ELF-1 (cell line): ENCODE measurements around the gene MAP6.

Source experiments
- DNase-seq: peaks from one replicate; pipeline ENCODE4 v3.0.0-alpha.2; 2016; ENCODE audit warnings: low read depth, low spot score

Gene MAP6

GRCh38 chr11:75667255-75667830 lies 1.5 kb downstream of the MAP6 start:
- DNase-seq = peak; percentile 38

DNA sequence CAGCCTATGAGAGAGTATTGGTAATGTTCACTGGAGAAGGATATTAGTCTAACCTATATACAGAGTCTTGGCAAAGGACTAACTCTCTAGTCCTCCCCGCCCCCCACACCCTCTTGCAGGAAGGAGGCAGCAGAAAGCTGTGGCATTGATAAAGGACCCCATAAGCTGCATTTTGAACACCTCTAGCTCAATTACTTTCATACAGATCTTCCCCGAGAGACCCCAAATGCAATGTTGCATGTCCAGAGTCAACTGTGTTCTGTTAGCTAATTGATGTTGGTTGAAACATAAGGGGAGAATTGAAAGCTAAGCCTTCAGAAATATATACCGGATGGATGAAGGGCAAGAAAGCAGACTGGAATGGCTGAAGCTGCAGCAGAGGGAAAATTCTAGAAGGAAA lies 2.8 kb downstream of the MAP6 start:
- no peak for DNase-seq

DNA sequence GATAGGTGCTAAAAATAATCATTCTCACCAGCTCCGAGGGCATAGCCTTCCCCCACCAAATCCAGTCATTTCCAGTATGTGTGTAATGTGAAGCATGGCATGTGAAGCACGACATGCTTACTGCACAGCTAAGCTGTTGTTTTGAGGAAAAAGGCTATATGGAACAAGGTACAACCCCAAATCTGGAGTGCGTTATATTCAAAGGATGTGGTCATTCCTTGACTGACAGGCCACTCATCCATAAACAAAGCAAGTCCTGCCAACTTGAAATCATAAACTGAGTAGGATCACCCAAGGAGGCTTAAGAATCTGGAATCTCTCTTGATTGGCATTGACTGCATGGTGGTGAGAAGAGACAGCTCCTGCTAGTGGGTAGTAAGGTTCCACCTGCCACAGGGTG lies 3.7 kb downstream of the MAP6 start:
- DNase-seq = no peak

- no peak for DNase-seq
Observed at GRCh38 chr11:75664389-75664788, 4.4 kb downstream of the MAP6 start.

DNA sequence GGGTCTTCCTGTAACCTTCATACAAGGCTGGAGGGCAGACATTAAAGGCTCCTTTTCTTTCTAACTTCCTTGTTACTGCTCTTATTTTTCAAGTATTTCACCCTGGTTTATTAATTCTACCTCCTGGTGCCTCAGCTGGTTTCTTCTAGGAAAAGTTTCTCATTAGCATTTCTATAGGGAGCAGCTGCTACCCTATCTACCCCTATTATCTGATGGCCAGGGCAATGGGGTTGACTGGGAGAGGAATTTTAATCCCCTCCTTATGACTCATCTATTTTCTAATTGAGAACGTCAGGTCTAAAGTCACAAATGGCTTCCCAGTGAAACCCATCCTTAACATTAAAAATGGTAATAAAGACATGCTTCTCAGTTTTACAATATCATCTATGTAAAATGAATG lies 5.0 kb downstream of the MAP6 start:
- no peak for DNase-seq

DNA sequence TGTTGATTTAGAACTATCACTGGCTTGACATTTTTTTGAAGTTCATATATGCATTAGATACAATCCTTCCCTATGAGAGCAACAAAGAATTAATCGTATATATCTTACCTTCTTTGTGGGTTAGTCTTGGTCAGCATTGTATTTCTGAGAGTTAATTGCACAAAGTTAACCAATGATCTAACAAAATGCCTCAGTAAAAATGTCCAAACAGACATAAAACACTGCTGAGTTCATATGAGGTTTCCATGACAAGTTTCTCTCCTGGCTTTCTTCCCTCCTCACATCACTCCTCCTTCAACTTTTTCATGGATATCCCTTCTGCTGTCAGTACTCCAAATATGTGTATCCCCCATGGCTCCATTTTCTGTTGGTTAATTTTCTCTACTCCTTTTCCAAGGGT lies 9.0 kb downstream of the MAP6 start:
- no peak for DNase-seq

- peak; percentile 34 for DNase-seq
Observed at GRCh38 chr11:75656044-75656727, 12.7 kb downstream of the MAP6 start.

- DNase-seq = no peak
Observed at GRCh38 chr11:75655605-75656004, 13.2 kb downstream of the MAP6 start.

DNA sequence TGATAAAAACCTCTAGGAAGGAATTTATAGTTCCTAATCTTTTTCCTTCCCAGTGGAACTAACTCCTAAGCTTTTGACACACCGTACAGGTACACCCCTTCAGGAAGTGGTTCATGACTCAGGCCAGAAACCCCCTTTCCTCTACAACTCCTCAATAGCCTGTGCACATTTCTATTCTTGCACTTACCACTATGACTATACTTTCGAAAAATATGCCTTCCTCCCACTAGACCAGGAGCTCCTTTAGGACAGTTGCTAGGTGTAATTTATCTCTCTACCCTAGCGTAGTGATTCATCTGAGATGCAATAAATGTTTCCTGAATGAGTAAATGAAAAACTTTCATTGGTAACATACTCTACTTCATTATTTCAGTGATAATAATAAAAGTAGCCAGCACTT lies 14.5 kb downstream of the MAP6 start:
- no peak for DNase-seq

DNA sequence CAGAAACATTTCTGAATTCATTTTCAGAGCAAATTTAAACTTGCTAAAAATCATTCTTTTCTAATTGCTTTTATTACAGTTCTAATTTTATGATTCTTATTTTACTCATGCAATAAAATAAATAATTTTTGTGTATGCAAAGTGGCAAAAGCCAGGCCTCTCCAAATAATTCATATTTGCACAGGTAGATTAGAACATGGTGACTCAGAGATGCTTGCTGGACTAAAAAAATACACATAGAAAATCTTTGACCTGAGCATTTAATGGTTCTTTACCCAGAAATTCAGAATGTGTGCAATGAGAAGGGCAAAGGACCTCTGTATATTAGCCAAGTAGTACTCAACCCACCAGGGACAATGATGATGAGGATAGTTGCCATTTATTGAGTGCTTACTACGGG lies 15.3 kb downstream of the MAP6 start:
- DNase-seq = no peak

GRCh38 chr11:75652936-75653335 lies 15.9 kb downstream of the MAP6 start:
- DNase-seq = no peak

- DNase-seq = no peak
Observed at GRCh38 chr11:75651218-75651617, 17.6 kb downstream of the MAP6 start.

DNA sequence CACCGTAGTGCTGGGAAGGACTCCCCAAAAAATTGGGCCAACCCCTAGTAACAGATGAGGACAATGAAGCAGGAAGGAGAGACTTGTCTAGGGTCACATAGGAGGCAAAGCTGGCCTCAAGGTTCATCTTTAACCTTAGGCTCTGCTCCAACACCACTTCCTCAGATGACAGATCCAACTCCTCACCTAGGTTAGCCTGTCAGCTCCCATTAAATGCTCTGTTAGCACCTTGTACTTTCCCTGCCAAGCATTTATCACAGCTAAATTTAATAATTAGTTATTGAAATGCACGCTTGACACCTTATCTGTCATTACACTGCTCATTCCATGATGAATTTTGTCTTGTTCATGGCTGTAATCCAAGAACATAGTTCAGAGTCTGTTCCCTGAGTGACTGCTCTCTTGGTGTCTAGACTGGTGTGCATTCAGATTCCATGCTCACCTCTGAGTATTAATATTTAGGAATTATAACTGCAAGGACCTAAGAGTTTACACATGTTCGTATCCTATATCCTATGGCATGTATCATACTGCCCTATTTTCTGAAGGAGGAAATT lies 18.6 kb downstream of the MAP6 start:
- no peak for DNase-seq

DNA sequence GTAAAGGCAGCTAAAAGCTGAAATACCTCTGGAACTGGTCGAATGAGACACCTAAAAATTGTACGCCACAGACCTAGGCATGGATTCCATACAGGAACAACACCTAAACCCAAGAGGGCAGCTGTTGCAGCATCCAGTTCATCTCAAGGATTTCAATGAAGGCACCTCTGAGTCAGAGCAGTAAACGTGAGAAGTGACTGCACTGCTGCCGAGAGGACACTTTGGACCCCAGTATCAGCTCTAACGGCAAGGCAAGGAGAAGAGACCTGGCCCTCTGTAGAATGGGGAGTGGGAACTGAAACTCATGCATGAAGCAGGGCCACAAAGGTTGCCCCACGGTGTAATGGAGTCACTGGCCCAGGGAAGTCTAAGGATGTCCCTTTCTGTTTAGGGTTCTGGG lies 23.9 kb downstream of the MAP6 start:
- DNase-seq = no peak

DNA sequence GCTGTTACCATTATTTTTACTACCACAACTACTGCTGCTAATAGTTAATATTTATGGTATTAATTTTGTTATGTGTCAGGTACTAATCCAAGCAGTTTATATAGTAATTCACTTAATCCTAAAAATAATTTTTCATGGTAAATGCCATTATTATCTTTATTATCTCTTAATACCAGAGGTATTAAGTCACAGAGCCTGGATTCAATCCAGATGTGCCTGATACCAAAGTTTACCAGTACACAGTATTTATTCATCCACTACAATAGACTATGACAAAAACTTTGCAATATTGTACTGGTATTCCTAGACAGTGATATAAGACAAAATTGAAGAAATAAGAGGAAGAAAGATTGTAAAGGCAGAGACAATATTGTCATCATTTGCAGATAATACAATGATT lies 24.5 kb downstream of the MAP6 start:
- no peak for DNase-seq

DNA sequence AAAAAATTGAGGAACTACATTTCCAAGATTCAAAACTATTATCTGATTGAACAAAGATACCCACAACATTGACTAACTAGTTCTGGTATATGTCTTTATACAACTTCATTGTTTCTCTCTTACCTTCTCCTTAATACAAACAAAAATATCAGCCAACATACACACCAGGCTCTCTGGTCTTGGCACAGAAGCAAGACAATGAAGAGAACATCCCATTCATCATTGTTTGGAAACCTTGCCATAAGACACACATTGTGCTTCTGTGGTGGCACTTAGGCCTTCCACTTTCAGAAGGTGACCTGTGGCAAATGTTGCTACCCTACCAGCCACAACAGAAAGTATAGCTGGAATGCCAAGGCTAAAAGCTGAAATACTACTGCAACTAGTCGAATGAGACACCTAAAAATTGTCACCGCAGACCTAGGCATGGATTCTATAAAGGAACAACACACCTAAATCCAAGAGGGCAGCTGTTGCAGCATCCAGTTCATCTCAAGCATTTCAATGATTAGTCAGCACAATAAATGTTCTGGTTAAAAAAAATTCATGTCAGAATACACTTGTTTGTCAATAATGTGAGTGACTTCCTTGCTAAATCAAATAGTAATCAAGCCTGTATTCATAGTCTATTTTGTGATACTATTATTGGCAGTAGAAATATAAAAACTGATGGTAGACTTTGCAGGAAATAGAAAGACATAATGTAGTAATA lies 26.3 kb downstream of the MAP6 start:
- DNase-seq = no peak

GRCh38 chr11:75639762-75640181 lies 29.1 kb downstream of the MAP6 start:
- DNase-seq = peak; percentile 10

DNA sequence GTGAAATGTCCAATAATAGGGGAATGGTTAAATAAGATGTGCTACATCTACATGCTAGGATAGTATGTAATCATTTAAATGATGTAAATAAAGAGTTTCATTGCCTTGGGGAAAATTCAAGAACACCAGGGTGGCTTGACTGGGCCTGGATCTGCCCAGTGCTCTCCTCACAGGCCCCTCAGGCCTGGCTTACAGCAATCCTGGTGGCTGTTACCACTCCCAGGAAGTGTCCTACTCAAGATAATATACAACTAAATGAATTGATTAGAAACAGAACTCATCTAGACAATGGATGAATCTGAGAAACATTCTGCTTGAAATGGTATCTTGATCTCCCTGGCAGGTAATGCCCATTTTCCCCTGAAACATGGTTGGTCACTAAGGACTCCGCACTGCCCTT lies 30.8 kb downstream of the MAP6 start:
- DNase-seq = no peak

- peak; percentile 28 for DNase-seq
Observed at GRCh38 chr11:75635066-75635862, 33.6 kb downstream of the MAP6 start.

DNA sequence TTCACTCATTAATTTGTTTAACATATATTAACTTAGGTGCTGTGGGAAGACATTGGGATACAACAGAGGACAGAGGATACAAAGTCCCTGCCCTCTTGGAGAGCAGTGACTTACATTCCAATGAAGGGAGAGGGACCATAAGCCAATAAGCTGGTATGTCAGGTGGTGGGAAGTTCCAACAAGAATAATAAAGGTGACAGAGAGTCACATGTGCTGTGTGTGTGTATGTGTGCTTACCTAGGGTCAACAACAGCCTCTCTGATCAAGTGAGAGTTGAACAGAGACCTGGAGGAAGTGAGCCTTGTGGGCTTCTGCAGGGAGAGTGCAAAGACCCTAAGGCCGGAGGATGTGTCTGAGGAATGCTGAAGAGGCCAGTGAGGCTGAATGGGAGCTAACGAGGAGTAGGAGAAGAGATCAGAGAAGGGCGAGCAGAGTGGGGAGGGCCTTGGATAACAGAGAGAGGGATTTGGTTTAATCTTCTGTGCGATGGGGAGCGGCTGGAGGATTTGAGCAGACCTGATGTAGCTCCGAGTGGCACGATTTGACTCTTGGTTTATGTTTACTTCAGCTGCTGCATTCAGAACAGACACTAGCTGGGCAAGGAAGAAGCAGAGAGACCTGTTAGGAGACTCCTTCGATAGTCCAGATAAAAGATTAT lies 35.3 kb downstream of the MAP6 start:
- peak; percentile 63 for DNase-seq

GRCh38 chr11:75632962-75633361 lies 35.9 kb downstream of the MAP6 start:
- DNase-seq = no peak
